ENCODE data around the gene NIFK. TPM values are rescaled to one million over a fixed set of nuclear protein-coding genes. Genes with fewer than 3 reads are reported as not detected.

The NIFK gene
- total RNA-seq, 1 donor = 42.7 TPM

- H3K4me1 ChIP-seq (ENCODE audit: insufficient read depth, low read length) = no peaks in the 10 kb centered on the region
- H4K20me1 ChIP-seq (ENCODE audit: insufficient read depth, low read length) = peaks cover 3% of the 10 kb centered on the region
- no peak overlapping the region for H2AFZ ChIP-seq (ENCODE audit: low read length)
- H3K4me3 ChIP-seq (ENCODE audit: insufficient read depth, low read length) = no peak overlapping the region
- no peak for DNase-seq (ENCODE audit: insufficient read length, low spot score, missing footprints)
- H3K79me2 ChIP-seq (ENCODE audit: insufficient read depth, low read length) = no peaks in the 10 kb centered on the region
- no peak overlapping the region for H3K27ac ChIP-seq (ENCODE audit: low read depth, low read length)
- no peak for TF ChIP-seq CTCF (IDR thresholded peaks at IDR 0.05; ENCODE audit: extremely low read depth, low read depth, low read length)
- no peak overlapping the region for H3K4me2 ChIP-seq (ENCODE audit: insufficient read depth, low read length)
- no peaks in the 10 kb centered on the region for H3K9me3 ChIP-seq (ENCODE audit: low read depth, low read length)
- peaks cover 41% of the 10 kb centered on the region for H3K36me3 ChIP-seq (ENCODE audit: insufficient read depth, low read length)
- no peaks in the 10 kb centered on the region for H3K27me3 ChIP-seq (ENCODE audit: insufficient read depth, low read length)
Measured at GRCh38 chr2:121768143-121768755, 31.6 kb upstream of the NIFK start.

DNA sequence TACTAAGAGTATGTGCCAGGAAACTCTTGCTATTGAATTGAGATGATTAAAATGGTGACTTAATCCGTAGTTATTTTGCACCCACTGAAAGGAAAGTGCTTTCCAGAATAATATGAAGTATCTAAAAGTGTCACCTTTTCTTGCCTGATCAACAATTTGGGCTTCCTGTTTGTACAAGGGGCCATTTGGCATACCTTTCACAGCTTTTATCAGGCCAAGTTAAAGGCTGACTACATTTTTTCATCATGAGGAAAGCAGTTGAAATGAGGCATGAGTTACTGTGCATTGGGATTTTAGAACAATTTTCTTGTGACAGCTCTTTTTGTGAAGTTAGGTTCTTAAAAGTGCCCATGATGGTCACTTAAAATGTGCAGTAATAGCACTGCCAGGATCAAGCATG, 29.9 kb upstream of the NIFK start:
- no peaks in the 10 kb centered on the region for H3K9me3 ChIP-seq (ENCODE audit: low read depth, low read length)

DNA sequence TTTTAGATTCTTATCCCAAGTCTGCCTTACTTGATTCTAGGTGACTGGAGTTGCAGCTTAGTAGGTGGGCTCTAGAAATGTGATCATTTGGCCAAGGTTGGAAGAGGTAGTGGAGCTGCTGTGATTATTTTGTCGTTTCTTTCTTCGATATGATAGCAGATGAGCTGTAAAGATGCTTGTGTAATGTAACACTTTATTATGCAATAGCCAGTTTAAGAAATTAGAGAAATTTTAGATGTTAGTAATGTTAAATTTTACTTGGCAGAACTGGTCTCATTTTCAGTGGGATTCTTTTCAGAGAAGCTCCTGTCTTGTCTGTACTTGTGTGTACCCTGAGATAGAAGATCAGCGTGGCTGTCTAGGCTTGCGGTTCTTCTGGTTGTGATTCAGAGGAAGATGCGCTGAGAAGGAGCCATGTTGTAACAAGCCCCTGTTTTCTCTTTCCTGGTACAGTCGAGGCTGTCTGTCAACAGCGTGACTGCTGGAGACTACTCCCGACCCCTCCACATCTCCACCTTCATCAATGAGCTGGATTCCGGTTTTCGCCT, 28.1 kb upstream of the NIFK start:
- Histone ChIP-seq H4K20me1 (ENCODE audit: insufficient read depth, low read length) (peaks cover 3% of the 10 kb centered on the region), H3K4me1 (ENCODE audit: insufficient read depth, low read length) (no peaks in the 10 kb centered on the region), H3K4me3 (ENCODE audit: insufficient read depth, low read length) (no peak overlapping the region), H2AFZ (ENCODE audit: low read length) (no peak overlapping the region), H3K79me2 (ENCODE audit: insufficient read depth, low read length) (peaks cover 7% of the 10 kb centered on the region), H3K4me2 (ENCODE audit: insufficient read depth, low read length) (no peak overlapping the region), H3K36me3 (ENCODE audit: insufficient read depth, low read length) (peaks cover 55% of the 10 kb centered on the region), H3K27me3 (ENCODE audit: insufficient read depth, low read length) (no peaks in the 10 kb centered on the region), H3K27ac (ENCODE audit: low read depth, low read length) (no peak overlapping the region), H3K9me3 (ENCODE audit: low read depth, low read length) (no peaks in the 10 kb centered on the region)
- TF ChIP-seq CTCF (IDR thresholded peaks at IDR 0.05; ENCODE audit: extremely low read depth, low read depth, low read length) = no peak
- peak; percentile 2 for DNase-seq (ENCODE audit: insufficient read length, low spot score, missing footprints)

More for the DNA sequence above, 29.9 kb upstream of the NIFK start:
- no peak for TF ChIP-seq CTCF (IDR thresholded peaks at IDR 0.05; ENCODE audit: extremely low read depth, low read depth, low read length)
- Histone ChIP-seq H3K36me3 (ENCODE audit: insufficient read depth, low read length) (peaks cover 41% of the 10 kb centered on the region), H3K27ac (ENCODE audit: low read depth, low read length) (no peak overlapping the region), H3K4me1 (ENCODE audit: insufficient read depth, low read length) (no peaks in the 10 kb centered on the region), H3K27me3 (ENCODE audit: insufficient read depth, low read length) (no peaks in the 10 kb centered on the region), H2AFZ (ENCODE audit: low read length) (no peak overlapping the region), H3K79me2 (ENCODE audit: insufficient read depth, low read length) (no peaks in the 10 kb centered on the region), H4K20me1 (ENCODE audit: insufficient read depth, low read length) (peaks cover 3% of the 10 kb centered on the region), H3K4me3 (ENCODE audit: insufficient read depth, low read length) (no peak overlapping the region), H3K4me2 (ENCODE audit: insufficient read depth, low read length) (no peak overlapping the region)
- DNase-seq (ENCODE audit: insufficient read length, low spot score, missing footprints) = no peak

- Histone ChIP-seq H3K79me2 (ENCODE audit: insufficient read depth, low read length) (peaks cover 45% of the 10 kb centered on the region), H3K27ac (ENCODE audit: low read depth, low read length) (peak within 1 kb of the TSS; percentile 81), H3K36me3 (ENCODE audit: insufficient read depth, low read length) (peaks cover 9% of the 10 kb centered on the region)
Measured at GRCh38 chr2:121755237-121756111, 18.8 kb upstream of the NIFK start, which contains the start of gene TSN. Gene TSN, plus strand, starts transcription at chr2:121755651. Its CDS starts 129 bp downstream, at chr2:121755780.

More at GRCh38 chr2:121755237-121756111, 18.8 kb upstream of the NIFK start, which contains the start of gene TSN:
- Histone ChIP-seq H3K4me2 (ENCODE audit: insufficient read depth, low read length) (peak within 1 kb of the TSS; percentile 96), H4K20me1 (ENCODE audit: insufficient read depth, low read length) (no peaks in the 10 kb centered on the region), H3K9me3 (ENCODE audit: low read depth, low read length) (no peaks in the 10 kb centered on the region), H3K4me3 (ENCODE audit: insufficient read depth, low read length) (peak within 1 kb of the TSS; percentile 100), H3K4me1 (ENCODE audit: insufficient read depth, low read length) (peaks cover 19% of the 10 kb centered on the region), H2AFZ (ENCODE audit: low read length) (peak within 1 kb of the TSS; percentile 99), H3K27me3 (ENCODE audit: insufficient read depth, low read length) (no peaks in the 10 kb centered on the region)
- TF ChIP-seq CTCF (IDR thresholded peaks at IDR 0.05; ENCODE audit: extremely low read depth, low read depth, low read length) = no peak
- peak; percentile 94 for DNase-seq (ENCODE audit: insufficient read length, low spot score, missing footprints)

Measured in osteoblast (primary cell).